K562 (cell line): Measurements from ENCODE around the gene MILR1. TPM values are rescaled to one million over a fixed set of nuclear protein-coding genes. Genes with fewer than 3 reads are reported as not detected.

ENCODE experiments used
- ADNP ChIP-seq: fragments of 200-800 bp; sonication (Bioruptor generic); IDR thresholded peaks from 2 replicates; pipeline ENCODE4 v1.6.1; 2016; ENCODE audit warnings: missing genetic modification characterization, missing compliant biosample characterization
- AFF1 ChIP-seq, 2 experiments: fragments of 450-650 bp; IDR thresholded peaks; 2 replicates each; pipeline ENCODE4 v1.6.1; 2018; ENCODE audit warnings: mild to moderate bottlenecking in 2 of 2, low read depth in 1 of 2; ENCODE audit not compliant: partially characterized antibody in 2 of 2
- CBFB ChIP-seq: sonication (generic); formaldehyde crosslinking; IDR thresholded peaks from 2 replicates; pipeline ENCODE4 v1.4.0; 2020; ENCODE audit warnings: mild to moderate bottlenecking, missing genetic modification reagents
- CBX3 ChIP-seq, 2 experiments: IDR thresholded peaks; 1 replicate in 1 of 2; 2 replicates in 1 of 2; pipeline ENCODE4 v1.6.1; 2012; ENCODE audit warnings: inconsistent platforms in 2 of 2, low read length in 2 of 2, borderline replicate concordance in 1 of 2, control low read depth in 1 of 2
- FOXJ3 ChIP-seq: sonication (generic); formaldehyde crosslinking; IDR thresholded peaks from 2 replicates; pipeline ENCODE4 v1.4.0; 2020; ENCODE audit warnings: mild to moderate bottlenecking, missing genetic modification reagents
- HDAC1 ChIP-seq, 2 experiments: fragments of 450-650 bp; IDR thresholded peaks; 2 replicates each; pipeline ENCODE4 v1.6.1; 2016 to 2017; ENCODE audit warnings: inconsistent platforms in 1 of 2, mild to moderate bottlenecking in 1 of 2, moderate library complexity in 1 of 2
- HMG20A ChIP-seq: fragments of 450-650 bp; formaldehyde crosslinking; conservative IDR thresholded peaks from 2 replicates; pipeline ENCODE4 v1.4.0; 2020; ENCODE audit warnings: mild to moderate bottlenecking, mixed read lengths
- HMGXB4 ChIP-seq: sonication (generic); formaldehyde crosslinking; IDR thresholded peaks from 2 replicates; pipeline ENCODE4 v1.8.1; 2023; ENCODE audit warnings: mild to moderate bottlenecking, missing genetic modification reagents
- KDM4B ChIP-seq, 2 experiments: fragments of 450-650 bp in 1 of 2; sonication (generic) in 1 of 2; IDR thresholded peaks; 2 replicates each; pipeline ENCODE4 v1.6.1; 2016 to 2017; ENCODE audit warnings: borderline replicate concordance in 2 of 2, antibody characterized with exemption in 1 of 2, low read depth in 1 of 2, mild to moderate bottlenecking in 1 of 2
- KHSRP ChIP-seq: fragments of 450-650 bp; IDR thresholded peaks from 2 replicates; pipeline ENCODE4 v1.6.1; 2017
- NCOA4 ChIP-seq: fragments of 450-650 bp; IDR thresholded peaks from 2 replicates; pipeline ENCODE4 v1.6.1; 2018; ENCODE audit warnings: mild to moderate bottlenecking; ENCODE audit not compliant: partially characterized antibody
- ZBTB9 ChIP-seq: fragments of 450-650 bp; formaldehyde crosslinking; IDR thresholded peaks from 2 replicates; pipeline ENCODE4 v1.4.0; 2020; ENCODE audit warnings: mild to moderate bottlenecking, moderate library complexity
- ZNF436 ChIP-seq: fragments of 250-450, 450-650 bp; sonication (Bioruptor Pico); formaldehyde crosslinking; IDR thresholded peaks from 2 replicates; pipeline ENCODE4 v1.7.0; 2020; ENCODE audit warnings: mild to moderate bottlenecking
- ZNF644 ChIP-seq: fragments of 200-800 bp; sonication (Bioruptor generic); IDR thresholded peaks from 2 replicates; pipeline ENCODE4 v1.6.1; 2016; ENCODE audit warnings: low read depth, missing genetic modification characterization, missing compliant biosample characterization
- ZNF695 ChIP-seq: fragments of 450-650 bp; formaldehyde crosslinking; IDR thresholded peaks from 2 replicates; pipeline ENCODE4 v1.4.0; 2020; ENCODE audit warnings: mild to moderate bottlenecking, moderate library complexity
- polyA plus RNA-seq, 8 experiments: library from polyadenylated mRNA; depleted of rRNA in 4 of 8; stranded (reverse) in 5 of 8; unstranded in 3 of 8; fragments of >200 nt; fragmentation: Nextera tagmentation in 2 of 8; fragmentation: Illumina TruSeq in 1 of 8; extraction: Ambion mirVana in 2 of 8; extraction: Trizol in 1 of 8; gene quantifications; 2 replicates each; pipeline versions ENCODE4 v1.2.1 to v1.2.3, GENCODE V29; 2011 to 2014; ENCODE audit warnings: inconsistent platforms in 1 of 8, missing spikeins in 1 of 8
- total RNA-seq, 7 experiments: library from RNA; depleted of rRNA in 6 of 7; stranded (reverse); fragments of >200 nt in 6 of 7; fragmentation: Illumina TruSeq in 2 of 7; extraction: Trizol in 2 of 7; gene quantifications; 2 replicates each; pipeline versions ENCODE4 v1.2.1 to v1.2.3, GENCODE V29; 2011 to 2021; ENCODE audit warnings: low replicate concordance in 1 of 7
- TF ChIP-seq, protein P1 (sequence below): sonication (generic); formaldehyde crosslinking; IDR thresholded peaks from 2 replicates; pipeline ENCODE4 v1.8.0; 2023; ENCODE audit warnings: mild to moderate bottlenecking, missing genetic modification reagents

The MILR1 gene
- total and polyA plus RNA-seq, 9 of the 15 experiments (the other 6 are each of a cell fraction or from before 2014, with no cell fraction given): 3.8 to 14.1 (median 7.1) TPM

DNA sequence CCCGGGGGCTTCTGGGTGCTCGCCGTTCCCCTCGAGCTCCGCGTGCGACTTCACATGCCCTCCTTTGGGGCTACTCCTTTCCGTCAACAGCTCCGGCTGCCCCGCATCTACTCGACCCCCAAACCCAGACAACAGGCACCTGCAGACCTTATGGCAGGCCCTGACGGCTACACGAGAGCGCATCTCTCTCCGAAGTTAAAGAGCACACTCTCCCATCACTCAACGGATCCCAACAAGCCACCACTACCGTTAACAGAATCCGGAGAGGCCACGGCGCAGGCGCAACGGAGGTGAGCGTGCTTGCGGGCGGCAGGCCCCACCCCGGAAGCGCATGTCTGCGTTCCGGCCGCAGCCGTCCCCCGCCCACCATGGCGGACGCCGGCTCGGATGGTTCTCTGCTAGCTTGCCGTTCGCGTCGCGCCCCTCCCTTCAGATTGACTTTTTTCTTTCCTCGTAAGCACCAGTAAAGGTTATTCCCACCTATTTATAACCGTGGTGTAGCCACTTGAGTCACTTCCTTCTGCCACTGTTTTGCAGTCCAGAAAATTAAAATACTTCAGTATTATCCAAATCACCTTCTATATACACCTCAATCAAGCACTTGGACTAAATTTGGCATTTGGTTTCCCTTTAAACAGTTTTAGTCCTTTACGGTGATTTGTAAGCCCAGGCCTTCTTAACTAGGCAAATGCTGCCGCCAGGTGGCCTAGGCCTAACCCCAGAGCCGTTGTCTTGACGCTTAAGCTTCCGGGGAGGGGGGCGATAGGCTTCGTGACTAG lies 48.1 kb downstream of the MILR1 start, which contains the start of gene POLG2 (continued):
- TF ChIP-seq ZNF695 (CRISPR knock-in tag) (0 out of 2 replicates have a peak, but pooled peaks have one; percentile 54), NCOA4 (no peak), KHSRP (peak; percentile 75), ADNP (tag) (no peak), CBX3 (IDR thresholded peaks at IDR 0.05; ENCODE audit: borderline replicate concordance in 1 of 2, low read length in 2 of 2) (peak in 1 of 2 experiments; percentile 47; a peak in 1 of 3 replicates), HDAC1 (IDR thresholded peaks at IDR 0.05) (peak; percentile 47 to 89; a peak in 2 of 4 replicates), HMGXB4 (CRISPR knock-in tag) (peak; percentile 73; the same call in 1 of the 2 replicates), AFF1 (IDR thresholded peaks at IDR 0.05; ENCODE audit: low read depth in 1 of 2, partially characterized antibody in 2 of 2) (peak in 1 of 2 experiments; percentile 44), HMG20A (CRISPR knock-in tag) (no peak), ZNF644 (tag) (no peak), KDM4B (IDR thresholded peaks at IDR 0.05; ENCODE audit: borderline replicate concordance in 2 of 2, low read depth in 1 of 2) (no peak), ZBTB9 (CRISPR knock-in tag) (0 out of 2 replicates have a peak, but pooled peaks have one; percentile 12), FOXJ3 (no peak), ZNF436 (CRISPR knock-in tag) (no peak; the same call in 1 of the 2 replicates), CBFB (CRISPR knock-in tag) (no peak)
- TF ChIP-seq, protein P1, sequence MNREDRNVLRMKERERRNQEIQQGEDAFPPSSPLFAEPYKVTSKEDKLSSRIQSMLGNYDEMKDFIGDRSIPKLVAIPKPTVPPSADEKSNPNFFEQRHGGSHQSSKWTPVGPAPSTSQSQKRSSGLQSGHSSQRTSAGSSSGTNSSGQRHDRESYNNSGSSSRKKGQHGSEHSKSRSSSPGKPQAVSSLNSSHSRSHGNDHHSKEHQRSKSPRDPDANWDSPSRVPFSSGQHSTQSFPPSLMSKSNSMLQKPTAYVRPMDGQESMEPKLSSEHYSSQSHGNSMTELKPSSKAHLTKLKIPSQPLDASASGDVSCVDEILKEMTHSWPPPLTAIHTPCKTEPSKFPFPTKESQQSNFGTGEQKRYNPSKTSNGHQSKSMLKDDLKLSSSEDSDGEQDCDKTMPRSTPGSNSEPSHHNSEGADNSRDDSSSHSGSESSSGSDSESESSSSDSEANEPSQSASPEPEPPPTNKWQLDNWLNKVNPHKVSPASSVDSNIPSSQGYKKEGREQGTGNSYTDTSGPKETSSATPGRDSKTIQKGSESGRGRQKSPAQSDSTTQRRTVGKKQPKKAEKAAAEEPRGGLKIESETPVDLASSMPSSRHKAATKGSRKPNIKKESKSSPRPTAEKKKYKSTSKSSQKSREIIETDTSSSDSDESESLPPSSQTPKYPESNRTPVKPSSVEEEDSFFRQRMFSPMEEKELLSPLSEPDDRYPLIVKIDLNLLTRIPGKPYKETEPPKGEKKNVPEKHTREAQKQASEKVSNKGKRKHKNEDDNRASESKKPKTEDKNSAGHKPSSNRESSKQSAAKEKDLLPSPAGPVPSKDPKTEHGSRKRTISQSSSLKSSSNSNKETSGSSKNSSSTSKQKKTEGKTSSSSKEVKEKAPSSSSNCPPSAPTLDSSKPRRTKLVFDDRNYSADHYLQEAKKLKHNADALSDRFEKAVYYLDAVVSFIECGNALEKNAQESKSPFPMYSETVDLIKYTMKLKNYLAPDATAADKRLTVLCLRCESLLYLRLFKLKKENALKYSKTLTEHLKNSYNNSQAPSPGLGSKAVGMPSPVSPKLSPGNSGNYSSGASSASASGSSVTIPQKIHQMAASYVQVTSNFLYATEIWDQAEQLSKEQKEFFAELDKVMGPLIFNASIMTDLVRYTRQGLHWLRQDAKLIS: peak; percentile 82
